Activated naive CD4-positive, alpha-beta T cell treated with anti-CD3 and anti-CD28 coated beads, Interleukin-2, amount 50 U/mL, for 24 hours (primary cell): ENCODE data around the gene TRAPPC4.
"Not testable (repeated sequence)": the region's sequence is repeated elsewhere in the genome, so short reads cannot be mapped to it uniquely, and the experiment has no call there.

Experiments used
- H3K27ac Mint-ChIP-seq: one replicate; pipeline ENCODE4 v1.8.0; 2021; ENCODE audit warnings: mild to moderate bottlenecking, mixed read lengths
- H3K27me3 Mint-ChIP-seq: one replicate; pipeline ENCODE4 v1.8.0; 2021; ENCODE audit warnings: mixed read lengths
- H3K36me3 Mint-ChIP-seq: one replicate; pipeline ENCODE4 v1.8.0; 2021; ENCODE audit warnings: mixed read lengths
- H3K4me1 Mint-ChIP-seq: one replicate; pipeline ENCODE4 v1.8.0; 2021; ENCODE audit warnings: mixed read lengths
- H3K4me3 Mint-ChIP-seq: one replicate; pipeline ENCODE4 v1.8.0; 2021; ENCODE audit warnings: mild to moderate bottlenecking, mixed read lengths
- H3K9me3 Mint-ChIP-seq: one replicate; pipeline ENCODE4 v1.8.0; 2021; ENCODE audit warnings: mixed read lengths

The TRAPPC4 gene

GRCh38 chr11:119018074-119018938 lies at the start of gene TRAPPC4, which contains the start of gene RPS25:
Gene TRAPPC4, plus strand, starts transcription at chr11:119018766. Its CDS starts 30 bp downstream, at chr11:119018796.
Gene RPS25, minus strand, starts transcription at chr11:119018343. Its CDS starts 59 bp downstream, at chr11:119018284.
- Mint-ChIP-seq H3K4me1 (peaks cover 44% of the 10 kb centered on the region), H3K36me3 (peaks cover 32% of the 10 kb centered on the region), H3K27me3 (no peaks in the 10 kb centered on the region), H3K4me3 (peak within 1 kb of the TSS; percentile 100), H3K27ac (peak within 1 kb of the TSS; percentile 100), H3K9me3 (no peaks in the 10 kb centered on the region)

GRCh38 chr11:118969508-118969907 lies 49.1 kb upstream of the TRAPPC4 start:
- H3K9me3 Mint-ChIP-seq, H3K27me3 Mint-ChIP-seq, H3K27ac Mint-ChIP-seq, H3K4me3 Mint-ChIP-seq, H3K36me3 Mint-ChIP-seq, H3K4me1 Mint-ChIP-seq: not testable (repeated sequence)

GRCh38 chr11:118971646-118972045 lies 46.9 kb upstream of the TRAPPC4 start, which contains the start of gene FOXR1:
Gene FOXR1, plus strand, starts transcription at chr11:118971761. Its CDS starts 171 bp downstream, at chr11:118971932.
- no peaks in the 10 kb centered on the region for H3K9me3 Mint-ChIP-seq
- no peak within 1 kb of the TSS for H3K27ac Mint-ChIP-seq
- no peak within 1 kb of the TSS for H3K4me3 Mint-ChIP-seq
- no peaks in the 10 kb centered on the region for H3K36me3 Mint-ChIP-seq
- H3K4me1 Mint-ChIP-seq: no peaks in the 10 kb centered on the region
- peaks cover 3% of the 10 kb centered on the region for H3K27me3 Mint-ChIP-seq

- Mint-ChIP-seq H3K4me3 (no peak overlapping the region), H3K9me3 (no peaks in the 10 kb centered on the region), H3K36me3 (no peaks in the 10 kb centered on the region), H3K27me3 (peaks cover 3% of the 10 kb centered on the region), H3K4me1 (no peaks in the 10 kb centered on the region), H3K27ac (no peak overlapping the region)
These were observed 44.6 kb upstream of the TRAPPC4 start for GRCh38 chr11:118973985-118974384.

- no peaks in the 10 kb centered on the region for H3K9me3 Mint-ChIP-seq
- H3K27ac Mint-ChIP-seq: no peak overlapping the region
- no peaks in the 10 kb centered on the region for H3K4me1 Mint-ChIP-seq
- H3K36me3 Mint-ChIP-seq: no peaks in the 10 kb centered on the region
- no peak overlapping the region for H3K4me3 Mint-ChIP-seq
- H3K27me3 Mint-ChIP-seq: peaks cover 1% of the 10 kb centered on the region
These were observed 42.5 kb upstream of the TRAPPC4 start for GRCh38 chr11:118975771-118976709.

- Mint-ChIP-seq H3K27me3 (no peaks in the 10 kb centered on the region), H3K4me1 (no peaks in the 10 kb centered on the region), H3K36me3 (no peaks in the 10 kb centered on the region), H3K4me3 (no peak overlapping the region), H3K9me3 (no peaks in the 10 kb centered on the region), H3K27ac (no peak overlapping the region)
These were observed 39.1 kb upstream of the TRAPPC4 start for GRCh38 chr11:118979434-118979833.

- no peaks in the 10 kb centered on the region for H3K27me3 Mint-ChIP-seq
- no peaks in the 10 kb centered on the region for H3K36me3 Mint-ChIP-seq
- H3K9me3 Mint-ChIP-seq: no peaks in the 10 kb centered on the region
- no peak overlapping the region for H3K27ac Mint-ChIP-seq
- H3K4me3 Mint-ChIP-seq: no peak overlapping the region
- H3K4me1 Mint-ChIP-seq: no peaks in the 10 kb centered on the region
These were observed 38.2 kb upstream of the TRAPPC4 start for GRCh38 chr11:118980191-118980881.

- H3K4me1 Mint-ChIP-seq, H3K27me3 Mint-ChIP-seq, H3K4me3 Mint-ChIP-seq, H3K36me3 Mint-ChIP-seq, H3K9me3 Mint-ChIP-seq, H3K27ac Mint-ChIP-seq: not testable (repeated sequence)
These were observed 34.2 kb upstream of the TRAPPC4 start for GRCh38 chr11:118984337-118984736.

GRCh38 chr11:118984825-118985224 lies 33.7 kb upstream of the TRAPPC4 start:
- H3K36me3 Mint-ChIP-seq: no peaks in the 10 kb centered on the region
- no peaks in the 10 kb centered on the region for H3K27me3 Mint-ChIP-seq
- H3K9me3 Mint-ChIP-seq: no peaks in the 10 kb centered on the region

GRCh38 chr11:118988280-118988679 lies 30.3 kb upstream of the TRAPPC4 start:
- H3K4me1 Mint-ChIP-seq: peaks cover 5% of the 10 kb centered on the region
- H3K27me3 Mint-ChIP-seq: no peaks in the 10 kb centered on the region
- H3K36me3 Mint-ChIP-seq: peaks cover 2% of the 10 kb centered on the region
- H3K9me3 Mint-ChIP-seq: no peaks in the 10 kb centered on the region
- no peak overlapping the region for H3K27ac Mint-ChIP-seq
- H3K4me3 Mint-ChIP-seq: no peak overlapping the region

More at GRCh38 chr11:118984825-118985224, 33.7 kb upstream of the TRAPPC4 start:
- Mint-ChIP-seq H3K4me3 (no peak overlapping the region), H3K27ac (no peak overlapping the region), H3K4me1 (peaks cover 5% of the 10 kb centered on the region)

GRCh38 chr11:118991486-118992038 lies 27.0 kb upstream of the TRAPPC4 start:
- H3K27me3 Mint-ChIP-seq, H3K36me3 Mint-ChIP-seq, H3K4me3 Mint-ChIP-seq, H3K9me3 Mint-ChIP-seq, H3K27ac Mint-ChIP-seq: not testable (repeated sequence)
- H3K4me1 Mint-ChIP-seq: peaks cover 11% of the 10 kb centered on the region

GRCh38 chr11:118996926-118997626 lies 21.5 kb upstream of the TRAPPC4 start:
- Mint-ChIP-seq H3K27ac (peak overlapping the region; percentile 100), H3K36me3 (peaks cover 7% of the 10 kb centered on the region), H3K27me3 (no peaks in the 10 kb centered on the region), H3K4me3 (peak overlapping the region; percentile 98), H3K4me1 (peaks cover 31% of the 10 kb centered on the region), H3K9me3 (no peaks in the 10 kb centered on the region)

GRCh38 chr11:118997627-118998387 lies 20.8 kb upstream of the TRAPPC4 start, which contains the start of gene CENATAC:
Gene CENATAC, plus strand, starts transcription at chr11:118998138. Its CDS starts 60 bp downstream, at chr11:118998198.
- Mint-ChIP-seq H3K9me3 (no peaks in the 10 kb centered on the region), H3K27me3 (no peaks in the 10 kb centered on the region), H3K4me3 (peak within 1 kb of the TSS; percentile 98), H3K27ac (peak within 1 kb of the TSS; percentile 100), H3K36me3 (peaks cover 7% of the 10 kb centered on the region), H3K4me1 (peaks cover 31% of the 10 kb centered on the region)

GRCh38 chr11:118998388-118998717 lies 20.2 kb upstream of the TRAPPC4 start:
- peaks cover 10% of the 10 kb centered on the region for H3K36me3 Mint-ChIP-seq
- peaks cover 31% of the 10 kb centered on the region for H3K4me1 Mint-ChIP-seq
- peak overlapping the region; percentile 98 for H3K4me3 Mint-ChIP-seq
- H3K27me3 Mint-ChIP-seq: no peaks in the 10 kb centered on the region
- H3K9me3 Mint-ChIP-seq: no peaks in the 10 kb centered on the region
- H3K27ac Mint-ChIP-seq: peak overlapping the region; percentile 100
